ENCODE results near the gene MAL.

MAL gene

DNA sequence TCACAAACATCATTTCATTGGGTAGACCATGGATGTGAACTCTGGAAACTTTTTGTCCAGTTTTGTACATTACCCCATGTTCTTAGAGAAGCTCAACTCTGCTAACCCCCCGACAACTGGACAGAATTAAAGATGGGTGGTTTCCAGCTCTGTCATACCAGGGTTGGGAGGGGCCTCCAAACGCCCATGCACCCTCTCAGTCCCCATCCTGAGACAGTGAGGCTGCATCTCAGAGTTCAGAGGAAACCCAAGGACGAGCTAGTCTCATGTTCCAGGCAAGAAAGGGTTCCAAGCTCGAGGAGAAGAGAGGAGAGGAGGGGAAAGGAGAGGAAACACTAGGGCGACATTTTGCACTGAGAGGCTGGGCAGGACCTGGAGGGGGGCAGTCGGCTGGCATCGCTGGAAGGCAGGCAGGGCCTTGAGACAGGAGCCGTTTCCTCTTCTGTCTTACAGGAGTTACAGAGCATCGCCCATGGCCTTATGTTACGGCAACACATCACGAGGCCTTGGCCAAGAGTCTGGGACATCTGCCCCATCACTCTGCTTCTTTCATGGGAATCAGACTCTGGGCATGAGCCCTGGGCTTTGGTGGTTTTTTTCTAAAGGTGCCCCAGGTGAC, 16.4 kb downstream of the MAL start:
- no peak for TF ChIP-seq CTCF (IDR thresholded peaks at IDR 0.05; ENCODE audit: low read depth, low read length, missing control alignments)
- H3K4me3 ChIP-seq (ENCODE audit: low read depth, low read length), result no peak overlapping the region
- DNase-seq (ENCODE audit: low read depth), result no peak

DNA sequence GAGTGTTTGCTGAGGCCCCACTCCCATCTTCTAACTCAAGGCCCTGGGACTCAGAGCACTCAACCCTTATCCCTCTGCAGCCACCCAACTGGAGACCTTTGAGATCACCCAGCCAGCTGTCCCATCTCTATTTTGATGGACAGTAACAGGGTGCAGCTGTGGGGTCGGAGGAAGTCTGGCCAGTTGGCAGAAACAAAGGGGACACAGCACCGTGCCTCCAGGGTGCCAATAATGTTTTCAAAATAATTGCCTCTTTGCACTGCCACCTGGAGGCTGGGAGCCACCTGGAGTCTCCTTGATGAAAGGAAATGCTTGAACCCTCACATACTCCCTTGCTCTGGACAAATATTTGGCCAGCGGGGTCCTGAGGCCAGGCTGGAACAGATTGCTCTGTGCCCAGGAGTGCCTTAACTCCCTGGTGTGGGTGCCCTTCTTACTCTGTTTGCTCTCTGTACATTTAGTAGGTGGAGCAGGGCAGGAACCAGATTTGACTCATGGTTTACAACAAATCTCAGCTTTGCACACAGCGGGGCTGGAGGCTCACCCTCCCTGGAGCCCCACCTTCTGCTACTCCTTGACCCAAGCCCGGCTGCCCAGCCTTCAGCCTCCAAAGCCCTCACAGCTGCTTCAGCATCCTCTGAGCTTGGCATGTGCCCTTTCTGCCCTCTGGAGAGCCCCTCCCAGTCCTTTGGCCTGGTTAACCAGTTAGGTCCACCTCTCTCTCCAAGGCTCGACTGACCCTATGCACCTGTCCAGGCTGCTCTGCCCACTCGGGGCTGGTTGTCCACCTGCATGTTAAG, 17.2 kb downstream of the MAL start:
- TF ChIP-seq CTCF (IDR thresholded peaks at IDR 0.05; ENCODE audit: low read depth, low read length, missing control alignments), result no peak
- DNase-seq (ENCODE audit: low read depth), result no peak
- H3K4me3 ChIP-seq (ENCODE audit: low read depth, low read length), result no peak overlapping the region

DNA sequence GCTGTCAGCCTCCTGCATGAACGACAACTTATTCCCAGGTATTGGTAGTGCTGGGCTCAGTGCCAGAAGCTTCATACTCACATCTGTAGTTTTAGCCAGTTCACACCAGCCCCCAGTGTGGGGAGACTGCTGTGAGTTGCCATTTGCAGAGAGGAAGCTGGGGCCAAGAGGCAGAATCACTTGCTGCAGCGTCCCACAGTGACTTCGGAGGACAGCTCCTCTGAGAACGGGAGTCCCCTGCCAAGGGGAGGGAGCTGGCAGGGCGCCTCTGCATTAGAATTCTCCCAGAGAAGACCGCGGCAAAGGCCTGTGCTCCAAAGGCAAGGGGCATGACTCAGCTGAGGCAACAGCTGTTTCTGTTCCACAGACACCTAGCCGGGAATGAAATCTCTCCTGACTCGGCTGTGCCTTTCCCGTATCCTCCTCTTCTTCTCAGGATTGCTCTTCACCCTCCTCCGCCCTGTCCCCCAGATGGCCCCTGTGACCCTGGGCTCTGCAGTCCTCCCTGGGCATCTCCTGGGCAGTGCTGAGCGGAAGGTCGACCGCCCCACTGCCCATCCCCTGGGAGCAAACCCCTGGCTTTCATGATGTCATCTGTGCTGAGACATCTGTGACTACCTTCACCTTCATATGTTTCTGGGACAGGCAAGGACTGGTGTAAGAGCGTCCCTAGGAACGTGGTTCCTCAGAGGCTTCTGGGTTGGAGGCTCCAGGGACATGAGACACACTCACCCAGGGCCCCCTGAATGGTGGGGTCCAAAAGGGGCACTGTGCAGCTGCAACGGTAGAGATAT, 18.0 kb downstream of the MAL start:
- no peak overlapping the region for H3K4me3 ChIP-seq (ENCODE audit: low read depth, low read length)
- no peak for DNase-seq (ENCODE audit: low read depth)
- no peak for TF ChIP-seq CTCF (IDR thresholded peaks at IDR 0.05; ENCODE audit: low read depth, low read length, missing control alignments)

- no peak for TF ChIP-seq CTCF (IDR thresholded peaks at IDR 0.05; ENCODE audit: low read depth, low read length, missing control alignments)
- no peak for DNase-seq (ENCODE audit: low read depth)
- H3K4me3 ChIP-seq (ENCODE audit: low read depth, low read length), result no peak overlapping the region
Measured at GRCh38 chr2:95044601-95045000, 19.1 kb downstream of the MAL start.

DNA sequence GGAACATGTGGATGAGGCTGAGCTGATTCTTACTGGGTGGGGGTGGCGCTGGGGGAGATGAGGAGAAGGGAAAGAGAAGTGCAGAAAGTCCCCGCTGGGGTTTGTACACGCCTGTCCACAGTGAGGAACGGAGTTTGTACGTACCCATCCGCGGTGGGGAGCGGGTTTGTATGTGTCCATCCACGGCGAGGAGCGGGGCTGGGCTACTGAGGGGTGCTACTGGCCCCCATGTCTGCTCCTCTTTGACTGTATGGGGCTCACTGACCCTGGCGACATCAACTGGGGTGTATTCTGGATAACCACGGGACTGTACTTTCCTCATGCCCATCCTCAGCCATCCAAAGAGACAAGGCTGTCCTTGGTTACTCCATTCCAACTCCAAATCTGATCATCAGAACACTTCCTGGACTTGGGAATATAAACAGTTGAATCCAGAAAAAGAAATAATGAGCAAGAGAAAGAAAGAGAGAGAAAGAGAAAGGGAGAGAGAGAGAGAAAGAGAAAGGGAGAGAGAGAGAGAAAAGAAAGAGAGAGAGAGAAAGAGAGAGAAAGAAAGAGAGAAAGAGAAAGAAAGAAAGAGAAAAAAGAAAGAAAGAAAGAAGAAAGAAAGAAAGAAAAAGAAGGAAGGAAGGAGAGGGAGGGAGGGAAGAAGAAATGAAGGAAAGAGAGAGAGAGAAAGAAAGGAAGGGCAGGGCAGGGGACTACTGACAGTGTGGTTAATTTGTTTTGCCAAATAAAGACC, 21.0 kb downstream of the MAL start:
- H3K4me3 ChIP-seq (ENCODE audit: low read depth, low read length), result no peak overlapping the region
- TF ChIP-seq CTCF (IDR thresholded peaks at IDR 0.05; ENCODE audit: low read depth, low read length, missing control alignments), result no peak
- no peak for DNase-seq (ENCODE audit: low read depth)

DNA sequence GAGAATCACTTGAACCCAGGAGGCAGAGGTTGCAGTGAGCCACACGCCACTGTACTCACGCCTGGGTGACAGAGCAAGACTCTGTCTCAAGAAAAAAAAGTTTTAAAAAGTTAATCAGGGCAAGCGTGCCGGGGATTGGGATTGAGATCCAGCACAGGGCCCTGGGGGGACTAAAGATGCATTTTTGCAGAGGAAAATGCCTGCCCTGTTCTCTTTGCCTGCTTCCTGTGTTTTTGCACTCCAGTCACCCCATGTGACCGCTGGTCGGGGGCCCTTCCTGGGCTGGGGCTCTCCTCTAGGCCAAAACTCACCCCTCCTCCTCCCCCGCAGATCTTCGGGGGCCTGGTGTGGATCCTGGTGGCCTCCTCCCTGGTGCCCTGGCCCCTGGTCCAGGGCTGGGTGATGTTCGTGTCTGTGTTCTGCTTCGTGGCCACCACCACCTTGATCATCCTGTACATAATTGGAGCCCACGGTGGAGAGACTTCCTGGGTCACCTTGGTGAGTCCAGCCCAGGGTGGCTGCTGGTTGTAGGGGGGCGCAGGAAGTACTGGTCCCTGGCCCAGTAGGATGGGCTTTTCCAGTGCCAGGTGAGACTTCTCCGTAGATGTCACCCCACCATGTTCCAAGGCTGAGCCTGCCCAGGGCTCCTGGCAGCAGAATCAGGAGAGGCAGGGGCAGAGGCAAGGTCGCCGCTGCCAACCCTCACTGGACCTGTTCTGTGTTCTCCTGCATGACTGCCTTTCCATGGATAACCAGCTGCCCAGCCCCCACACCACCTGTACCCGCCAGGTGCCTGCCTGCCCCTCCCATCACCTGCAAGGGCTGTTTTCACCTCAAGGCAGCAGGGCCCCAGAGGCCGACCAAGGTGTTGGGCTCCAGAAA, 22.4 kb downstream of the MAL start:
- no peak for DNase-seq (ENCODE audit: low read depth)
- no peak overlapping the region for H3K4me3 ChIP-seq (ENCODE audit: low read depth, low read length)
- TF ChIP-seq CTCF (IDR thresholded peaks at IDR 0.05; ENCODE audit: low read depth, low read length, missing control alignments), result no peak
